ENCODE data around the gene NOTCH2.

Gene NOTCH2

GRCh38 chr1:119911775-119912174, 157.7 kb downstream of the NOTCH2 start:
- DNase-seq (ENCODE audit: low read depth in 1 of 2, low spot score in 1 of 2): no peak

GRCh38 chr1:119910618-119911017, 158.8 kb downstream of the NOTCH2 start:
- DNase-seq (ENCODE audit: low read depth in 1 of 2, low spot score in 1 of 2): no peak

GRCh38 chr1:119909890-119910596, 159.4 kb downstream of the NOTCH2 start:
- no peak for DNase-seq (ENCODE audit: low read depth in 1 of 2, low spot score in 1 of 2)

GRCh38 chr1:119908661-119909060, 160.8 kb downstream of the NOTCH2 start:
- DNase-seq (ENCODE audit: low read depth in 1 of 2, low spot score in 1 of 2): no peak

GRCh38 chr1:119906927-119907652, 162.4 kb downstream of the NOTCH2 start:
- DNase-seq (ENCODE audit: low read depth in 1 of 2, low spot score in 1 of 2): no peak

- DNase-seq (ENCODE audit: low read depth in 1 of 2, low spot score in 1 of 2): no peak
Observed at GRCh38 chr1:119903443-119903835, 166.0 kb downstream of the NOTCH2 start.

- no peak for DNase-seq (ENCODE audit: low read depth in 1 of 2, low spot score in 1 of 2)
Observed at GRCh38 chr1:119902775-119903442, 166.6 kb downstream of the NOTCH2 start.

- no peak for DNase-seq (ENCODE audit: low read depth in 1 of 2, low spot score in 1 of 2)
Observed at GRCh38 chr1:119898981-119899720, 170.3 kb downstream of the NOTCH2 start.

- DNase-seq (ENCODE audit: low read depth in 1 of 2, low spot score in 1 of 2): no peak
Observed at GRCh38 chr1:119898530-119898929, 170.9 kb downstream of the NOTCH2 start.

GRCh38 chr1:119896303-119896702, 173.2 kb downstream of the NOTCH2 start, which contains the start of gene ADAM30:
Gene ADAM30 (minus strand): TSS chr1:119896515. CDS start chr1:119896336, 179 bp downstream.
- DNase-seq (ENCODE audit: low read depth in 1 of 2, low spot score in 1 of 2): no peak

GRCh38 chr1:119895102-119895501, 174.4 kb downstream of the NOTCH2 start:
- no peak for DNase-seq (ENCODE audit: low read depth in 1 of 2, low spot score in 1 of 2)

- DNase-seq (ENCODE audit: low read depth in 1 of 2, low spot score in 1 of 2): no peak
Observed at GRCh38 chr1:119893827-119894700, 175.4 kb downstream of the NOTCH2 start.

- no peak for DNase-seq (ENCODE audit: low read depth in 1 of 2, low spot score in 1 of 2)
Observed at GRCh38 chr1:119893238-119893791, 176.1 kb downstream of the NOTCH2 start.

- no peak for DNase-seq (ENCODE audit: low read depth in 1 of 2, low spot score in 1 of 2)
Observed at GRCh38 chr1:119891386-119891785, 178.1 kb downstream of the NOTCH2 start.

GRCh38 chr1:119888476-119888875, 181.0 kb downstream of the NOTCH2 start:
- no peak for DNase-seq (ENCODE audit: low read depth in 1 of 2, low spot score in 1 of 2)

GRCh38 chr1:119887427-119887826, 182.0 kb downstream of the NOTCH2 start:
- no peak for DNase-seq (ENCODE audit: low read depth in 1 of 2, low spot score in 1 of 2)

GRCh38 chr1:119885903-119886783, 183.3 kb downstream of the NOTCH2 start:
- DNase-seq (ENCODE audit: low read depth in 1 of 2, low spot score in 1 of 2): peak; percentile 30 to 36

- no peak for DNase-seq (ENCODE audit: low read depth in 1 of 2, low spot score in 1 of 2)
Observed at GRCh38 chr1:119884711-119885110, 184.8 kb downstream of the NOTCH2 start.

GRCh38 chr1:119883826-119884225, 185.6 kb downstream of the NOTCH2 start:
- DNase-seq (ENCODE audit: low read depth in 1 of 2, low spot score in 1 of 2): no peak

Measured in activated CD4-positive, alpha-beta T cell treated with anti-CD3 and anti-CD28 coated beads, Interleukin-2, amount 50 U/mL, for 24 hours (primary cell).